ENCODE results near the gene TMA7B.

DNA sequence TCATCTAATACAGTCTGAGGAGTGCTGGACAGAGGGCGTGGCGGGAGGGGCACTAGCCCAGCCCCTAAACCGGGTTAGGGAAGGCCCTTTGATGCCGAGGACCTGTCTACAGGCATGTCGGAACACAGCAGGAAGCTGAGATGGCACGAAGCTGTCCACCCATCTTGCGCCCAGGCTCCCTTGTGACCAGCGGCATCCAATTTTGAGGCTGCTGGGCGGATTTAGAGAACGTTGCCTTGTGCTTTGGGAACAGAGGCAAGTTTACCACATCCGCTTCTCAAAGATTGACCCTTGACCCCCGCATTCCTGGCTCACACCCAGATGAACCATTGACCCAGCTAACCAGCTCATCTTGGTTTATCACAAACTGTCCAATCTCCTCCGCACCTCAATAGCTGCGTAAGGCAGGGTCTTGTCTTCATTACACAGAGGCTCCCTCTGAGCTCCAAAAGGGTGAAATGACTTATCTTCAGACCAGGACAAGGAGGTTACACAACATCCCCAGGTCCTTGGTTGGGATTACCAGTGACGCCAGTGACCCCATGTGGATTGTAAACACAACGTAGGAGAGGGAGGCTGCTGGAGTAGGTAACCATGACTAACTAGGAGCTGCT lies 39.1 kb downstream of the TMA7B start:
- TF ChIP-seq POLR2A (IDR thresholded peaks at IDR 0.05), result no peak
- TF ChIP-seq, protein P1, sequence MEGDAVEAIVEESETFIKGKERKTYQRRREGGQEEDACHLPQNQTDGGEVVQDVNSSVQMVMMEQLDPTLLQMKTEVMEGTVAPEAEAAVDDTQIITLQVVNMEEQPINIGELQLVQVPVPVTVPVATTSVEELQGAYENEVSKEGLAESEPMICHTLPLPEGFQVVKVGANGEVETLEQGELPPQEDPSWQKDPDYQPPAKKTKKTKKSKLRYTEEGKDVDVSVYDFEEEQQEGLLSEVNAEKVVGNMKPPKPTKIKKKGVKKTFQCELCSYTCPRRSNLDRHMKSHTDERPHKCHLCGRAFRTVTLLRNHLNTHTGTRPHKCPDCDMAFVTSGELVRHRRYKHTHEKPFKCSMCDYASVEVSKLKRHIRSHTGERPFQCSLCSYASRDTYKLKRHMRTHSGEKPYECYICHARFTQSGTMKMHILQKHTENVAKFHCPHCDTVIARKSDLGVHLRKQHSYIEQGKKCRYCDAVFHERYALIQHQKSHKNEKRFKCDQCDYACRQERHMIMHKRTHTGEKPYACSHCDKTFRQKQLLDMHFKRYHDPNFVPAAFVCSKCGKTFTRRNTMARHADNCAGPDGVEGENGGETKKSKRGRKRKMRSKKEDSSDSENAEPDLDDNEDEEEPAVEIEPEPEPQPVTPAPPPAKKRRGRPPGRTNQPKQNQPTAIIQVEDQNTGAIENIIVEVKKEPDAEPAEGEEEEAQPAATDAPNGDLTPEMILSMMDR (IDR thresholded peaks at IDR 0.05 in 4 of 5, conservative IDR thresholded peaks at IDR 0.05 in 1 of 5), result no peak

Data from gastrocnemius medialis (tissue), 4 donors.